Measurements from ENCODE around the gene DLL3.
"Not testable (repeated sequence)": the region's sequence is repeated elsewhere in the genome, so short reads cannot be mapped to it uniquely, and the experiment has no call there.

The DLL3 gene, protein sequence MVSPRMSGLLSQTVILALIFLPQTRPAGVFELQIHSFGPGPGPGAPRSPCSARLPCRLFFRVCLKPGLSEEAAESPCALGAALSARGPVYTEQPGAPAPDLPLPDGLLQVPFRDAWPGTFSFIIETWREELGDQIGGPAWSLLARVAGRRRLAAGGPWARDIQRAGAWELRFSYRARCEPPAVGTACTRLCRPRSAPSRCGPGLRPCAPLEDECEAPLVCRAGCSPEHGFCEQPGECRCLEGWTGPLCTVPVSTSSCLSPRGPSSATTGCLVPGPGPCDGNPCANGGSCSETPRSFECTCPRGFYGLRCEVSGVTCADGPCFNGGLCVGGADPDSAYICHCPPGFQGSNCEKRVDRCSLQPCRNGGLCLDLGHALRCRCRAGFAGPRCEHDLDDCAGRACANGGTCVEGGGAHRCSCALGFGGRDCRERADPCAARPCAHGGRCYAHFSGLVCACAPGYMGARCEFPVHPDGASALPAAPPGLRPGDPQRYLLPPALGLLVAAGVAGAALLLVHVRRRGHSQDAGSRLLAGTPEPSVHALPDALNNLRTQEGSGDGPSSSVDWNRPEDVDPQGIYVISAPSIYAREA

DNA sequence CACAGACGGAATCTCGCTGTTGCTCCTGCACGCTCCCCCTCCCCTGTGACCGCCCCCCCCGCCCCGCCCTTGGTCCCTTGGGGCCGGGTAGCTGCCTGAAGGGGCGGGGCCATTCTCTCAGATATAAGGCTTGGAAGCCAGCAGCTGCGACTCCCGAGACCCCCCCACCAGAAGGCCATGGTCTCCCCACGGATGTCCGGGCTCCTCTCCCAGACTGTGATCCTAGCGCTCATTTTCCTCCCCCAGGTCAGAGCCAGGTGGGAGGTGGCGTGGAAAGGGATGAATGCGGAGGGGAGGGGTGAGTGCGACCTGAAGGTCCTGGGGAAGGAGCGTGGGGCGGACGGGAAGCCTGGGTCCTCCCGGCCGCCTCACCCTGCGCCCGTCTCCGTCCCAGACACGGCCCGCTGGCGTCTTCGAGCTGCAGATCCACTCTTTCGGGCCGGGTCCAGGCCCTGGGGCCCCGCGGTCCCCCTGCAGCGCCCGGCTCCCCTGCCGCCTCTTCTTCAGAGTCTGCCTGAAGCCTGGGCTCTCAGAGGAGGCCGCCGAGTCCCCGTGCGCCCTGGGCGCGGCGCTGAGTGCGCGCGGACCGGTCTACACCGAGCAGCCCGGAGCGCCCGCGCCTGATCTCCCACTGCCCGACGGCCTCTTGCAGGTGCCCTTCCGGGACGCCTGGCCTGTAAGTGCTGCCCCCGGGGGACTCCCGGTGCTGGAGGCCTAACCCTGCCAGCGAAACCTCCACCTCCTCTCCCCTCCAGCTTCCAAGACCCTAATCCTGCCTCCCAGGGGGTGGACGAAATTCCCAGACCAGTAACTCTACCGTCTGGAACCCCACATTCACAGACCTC is at the start of gene DLL3:
DLL3 (plus strand) TSS at position 150 of the 845 bp plus-strand sequence; CDS start at position 178, 28 bp downstream.
- DNase-seq = peak; percentile 29

DNA sequence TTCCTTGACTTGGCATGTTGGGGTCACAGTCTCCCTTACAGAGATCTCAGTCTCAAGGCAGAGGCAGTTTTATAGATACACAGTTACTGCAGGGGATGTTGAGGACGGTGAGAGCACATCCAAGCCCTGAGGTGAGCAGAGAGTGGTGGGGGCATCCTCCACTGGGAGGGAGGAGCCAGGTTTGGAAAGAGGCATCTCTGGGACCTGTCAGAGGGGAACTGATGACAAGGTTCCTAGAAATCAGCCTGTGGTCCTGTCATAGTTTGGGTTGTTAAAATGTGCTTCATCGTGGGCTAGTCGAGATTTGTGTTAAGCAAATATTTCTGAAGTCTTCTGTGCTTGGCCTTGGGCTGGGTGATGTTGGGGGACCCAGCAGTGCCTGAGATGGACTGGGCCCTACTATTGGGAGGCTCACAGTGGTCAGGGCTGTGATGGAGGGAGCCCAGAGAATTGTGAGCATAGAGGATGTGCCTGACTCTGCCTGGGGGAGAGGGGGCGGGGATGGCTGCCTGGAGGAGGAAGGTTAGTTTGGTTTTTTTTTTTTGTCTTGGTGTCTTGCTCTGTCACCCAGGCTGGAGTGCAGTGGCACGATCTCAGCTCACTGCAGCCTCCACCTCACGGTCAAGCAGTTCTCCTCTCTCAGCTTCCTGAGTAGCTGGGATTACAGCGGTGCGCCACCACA is 49.5 kb upstream of the DLL3 start:
- DNase-seq = no peak

DNA sequence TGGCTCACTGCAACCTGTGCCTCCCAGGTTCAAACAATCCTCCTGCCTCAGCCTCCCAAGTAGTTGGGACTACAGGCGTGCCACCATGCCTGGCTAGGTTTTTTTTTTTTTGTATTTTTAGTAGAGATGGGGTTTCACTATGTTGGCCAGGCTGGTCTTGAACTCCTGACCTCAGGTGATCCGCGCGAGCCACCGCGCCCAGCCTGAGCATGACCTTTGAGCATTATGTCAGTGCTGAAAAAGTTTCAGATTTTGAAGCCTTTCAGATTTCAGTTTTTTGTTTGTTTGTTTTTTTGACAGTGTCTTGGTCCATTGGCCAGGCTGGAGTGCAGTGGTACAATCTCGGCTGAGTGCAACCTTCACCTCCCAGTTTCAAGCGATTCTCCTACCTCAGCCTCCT is 47.5 kb upstream of the DLL3 start:
- DNase-seq = not testable (repeated sequence)

DNA sequence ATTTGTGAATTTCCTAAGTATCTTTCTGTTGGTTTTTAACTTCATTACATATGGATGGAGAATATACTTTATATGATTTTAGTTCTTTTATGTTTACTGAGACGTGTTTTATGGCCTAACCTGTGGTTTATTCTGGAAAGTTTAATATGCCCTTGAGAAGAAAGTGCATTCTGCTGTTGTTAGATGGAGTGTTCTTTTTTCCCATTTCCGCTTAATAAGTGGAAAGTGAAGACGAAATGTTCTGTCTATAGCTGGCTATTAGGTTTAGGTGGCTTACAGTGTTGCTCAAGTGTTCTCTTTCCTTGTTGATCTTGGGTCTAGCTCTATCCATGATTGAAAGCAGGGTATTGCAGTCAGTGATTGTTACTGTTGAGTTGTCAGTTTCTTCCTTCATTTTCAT is 35.3 kb upstream of the DLL3 start:
- DNase-seq = no peak

DNA sequence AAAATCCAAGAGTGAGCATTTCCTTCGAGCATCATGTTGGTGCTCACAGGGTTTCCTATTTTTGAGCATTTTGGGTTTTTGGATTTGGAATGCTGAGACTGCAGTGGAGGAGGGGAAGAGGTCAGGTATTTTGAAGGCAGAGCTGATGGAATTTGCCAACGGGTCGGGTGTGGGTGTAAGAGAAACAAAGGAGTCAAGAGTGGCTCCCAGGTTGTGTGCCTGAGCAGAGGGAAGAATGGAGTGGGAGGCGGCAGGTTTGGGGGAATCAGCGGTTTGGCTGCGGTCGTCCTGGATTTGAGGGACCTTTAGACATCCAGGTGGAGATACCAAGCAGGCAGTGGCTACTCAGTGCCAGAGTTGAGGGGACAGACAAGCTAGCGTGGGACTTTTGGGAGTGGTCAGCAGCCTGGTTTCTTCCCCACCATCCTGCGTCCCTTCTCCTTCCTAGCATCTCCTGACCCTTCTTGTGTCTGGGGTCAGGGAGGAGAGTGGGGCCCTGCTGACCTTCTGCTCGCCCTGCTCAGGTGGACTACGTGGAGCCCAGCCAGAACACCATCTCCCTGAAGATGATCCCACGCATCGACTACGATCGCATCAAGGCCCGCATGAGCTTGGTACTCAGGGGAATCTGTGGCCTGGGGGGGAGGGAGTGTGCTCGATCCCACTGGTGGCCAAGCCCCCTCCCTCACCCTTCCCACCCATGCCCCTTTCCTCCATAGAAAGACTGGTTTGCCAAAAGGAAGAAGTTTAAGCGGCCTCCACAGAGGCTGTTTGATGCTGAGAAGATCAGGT is 32.6 kb upstream of the DLL3 start:
- no peak for DNase-seq

DNA sequence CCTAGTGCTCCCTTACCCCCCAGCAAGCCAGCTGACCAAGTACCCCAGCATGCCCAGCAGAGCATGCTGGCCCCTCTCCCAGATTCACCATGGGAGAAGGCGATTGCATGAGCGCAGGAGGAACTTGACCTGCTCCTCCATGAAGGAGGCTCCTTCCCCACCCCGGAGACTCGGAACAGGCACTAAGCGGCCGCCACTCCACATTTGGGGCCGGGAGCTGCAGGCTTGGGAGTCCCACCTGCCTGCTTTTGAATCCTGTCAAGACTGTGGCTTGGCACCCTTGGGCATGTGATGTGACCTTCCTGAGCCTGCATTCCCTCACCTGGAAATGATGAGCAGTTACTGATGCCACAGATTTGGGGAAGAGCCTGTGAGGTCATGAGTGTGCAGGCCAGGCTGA is 30.8 kb upstream of the DLL3 start:
- DNase-seq = no peak

DNA sequence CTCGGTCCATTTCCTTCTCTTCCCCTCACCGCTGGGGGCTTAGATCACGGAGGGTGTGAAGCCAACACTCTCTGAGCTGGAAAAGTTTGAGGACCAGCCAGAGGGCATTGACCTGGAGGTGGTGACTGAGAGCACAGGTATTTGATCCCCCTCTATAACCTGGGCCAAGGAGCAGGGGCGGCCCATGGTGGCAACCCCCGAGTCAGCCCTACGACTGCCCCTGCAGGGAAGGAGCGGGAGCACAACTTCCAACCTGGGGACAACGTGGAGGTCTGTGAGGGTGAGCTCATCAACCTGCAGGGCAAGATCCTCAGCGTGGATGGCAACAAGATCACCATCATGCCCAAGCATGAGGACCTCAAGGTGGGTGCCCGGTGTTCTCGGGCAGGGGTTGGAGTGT is 29.7 kb upstream of the DLL3 start:
- DNase-seq = no peak

DNA sequence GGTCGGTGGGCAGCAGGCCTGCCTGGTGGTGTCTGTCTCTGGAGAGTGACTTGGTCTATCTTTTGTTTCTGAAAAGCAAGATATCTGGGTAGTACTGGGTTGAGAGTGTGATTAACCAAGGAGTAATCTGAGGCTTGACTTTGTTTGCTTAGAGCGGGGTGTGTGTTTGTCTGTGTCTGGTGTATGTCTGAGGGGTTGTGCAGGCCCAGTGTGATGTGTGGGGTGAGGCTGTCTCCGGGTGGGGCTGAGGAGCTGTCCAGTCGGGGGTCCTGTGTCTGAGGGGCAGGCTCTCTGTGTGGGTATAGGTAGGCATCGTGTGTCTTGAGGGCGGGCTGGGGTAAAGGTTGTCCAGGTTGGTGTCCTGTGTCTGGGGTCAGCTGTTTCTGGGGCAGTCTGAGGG is 29.2 kb upstream of the DLL3 start:
- no peak for DNase-seq

DNA sequence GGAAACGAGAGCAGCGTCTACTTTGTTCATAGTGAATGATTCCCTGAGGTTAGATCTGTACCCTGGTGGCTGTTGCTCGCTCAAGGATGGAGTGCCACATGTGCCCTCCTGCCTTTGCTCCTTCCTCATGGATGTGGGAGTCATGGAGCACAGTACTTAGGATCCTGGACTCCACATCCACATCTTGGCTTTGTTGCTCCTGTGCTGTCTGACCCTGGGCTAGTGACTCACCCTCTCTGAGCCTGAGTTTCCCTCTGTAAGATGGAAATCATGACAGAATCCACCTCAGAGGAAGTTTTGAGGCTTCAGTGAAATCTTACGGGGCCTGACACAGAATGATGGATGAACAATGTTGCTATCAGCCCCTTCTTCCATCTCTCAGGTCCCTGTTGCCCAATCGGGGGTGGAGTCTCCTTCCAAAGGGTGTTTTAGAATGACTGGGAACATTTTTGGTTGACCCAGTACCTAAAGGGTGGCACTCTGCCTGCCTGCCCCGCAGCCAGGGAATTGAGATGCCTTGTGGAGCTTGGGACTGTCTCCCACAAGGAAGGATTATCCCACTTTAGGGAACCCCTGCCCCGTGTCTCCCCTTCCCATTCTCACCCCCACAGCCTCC is 27.9 kb upstream of the DLL3 start:
- DNase-seq = no peak

DNA sequence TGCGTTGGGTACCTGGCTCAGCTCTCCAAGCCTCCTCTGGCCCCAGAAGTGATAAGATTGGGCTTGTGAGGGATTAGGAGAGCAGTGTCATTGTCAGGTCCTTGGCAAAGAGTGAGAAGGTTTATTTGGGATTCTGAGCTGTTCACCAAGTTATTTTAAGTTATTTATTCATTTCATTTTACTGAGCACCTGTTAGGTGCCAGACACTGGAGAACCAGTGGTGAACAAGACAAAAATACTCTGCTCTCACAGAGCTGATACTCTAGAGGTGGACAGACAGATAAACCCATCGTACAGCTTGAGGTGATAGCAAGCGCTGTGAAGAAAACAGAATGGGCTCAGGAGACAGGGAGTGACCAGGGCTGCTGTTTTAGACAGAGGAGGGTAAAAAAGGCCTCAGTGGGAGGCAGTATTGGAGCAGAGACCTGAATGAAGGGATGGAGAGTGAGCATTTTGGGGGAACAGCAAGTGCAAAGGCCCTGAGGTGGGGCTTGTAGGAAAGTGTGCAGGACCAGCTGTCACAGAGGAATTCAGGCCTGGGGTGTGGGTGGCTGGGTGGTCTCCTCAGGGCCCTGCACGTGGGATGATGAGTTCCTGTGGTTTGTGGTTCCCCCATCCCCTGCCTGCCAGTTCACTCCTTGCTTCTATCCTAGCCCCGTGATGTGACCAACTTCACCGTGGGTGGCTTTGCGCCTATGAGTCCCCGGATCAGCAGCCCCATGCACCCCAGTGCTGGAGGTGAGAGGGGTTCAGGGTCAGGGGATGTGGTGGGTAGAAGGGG is 26.8 kb upstream of the DLL3 start:
- no peak for DNase-seq

DNA sequence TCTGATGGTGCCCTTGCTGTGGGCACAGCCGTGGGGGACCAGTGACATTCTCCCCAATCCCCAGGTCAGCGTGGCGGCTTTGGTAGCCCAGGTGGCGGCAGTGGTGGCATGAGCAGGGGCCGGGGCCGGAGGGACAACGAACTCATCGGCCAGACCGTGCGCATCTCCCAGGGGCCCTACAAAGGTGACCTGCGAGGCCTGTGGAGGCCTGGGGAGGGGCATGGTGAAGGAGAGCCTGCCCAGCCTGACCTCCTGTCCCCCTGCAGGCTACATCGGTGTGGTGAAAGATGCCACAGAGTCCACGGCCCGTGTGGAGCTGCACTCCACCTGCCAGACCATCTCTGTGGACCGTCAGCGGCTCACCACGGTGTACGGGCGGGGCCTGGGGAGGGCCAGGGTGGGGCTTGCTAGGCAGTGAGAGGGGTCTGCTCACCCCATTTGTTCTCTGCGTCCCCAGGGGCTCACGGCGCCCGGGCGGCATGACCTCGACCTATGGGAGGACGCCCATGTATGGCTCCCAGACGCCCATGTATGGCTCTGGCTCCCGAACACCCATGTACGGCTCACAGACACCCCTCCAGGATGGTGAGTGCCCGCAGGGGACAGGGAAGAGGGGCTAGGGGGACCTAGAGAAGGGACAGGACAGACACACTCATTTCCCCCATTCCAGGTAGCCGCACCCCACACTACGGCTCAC is 25.9 kb upstream of the DLL3 start:
- no peak for DNase-seq

DNA sequence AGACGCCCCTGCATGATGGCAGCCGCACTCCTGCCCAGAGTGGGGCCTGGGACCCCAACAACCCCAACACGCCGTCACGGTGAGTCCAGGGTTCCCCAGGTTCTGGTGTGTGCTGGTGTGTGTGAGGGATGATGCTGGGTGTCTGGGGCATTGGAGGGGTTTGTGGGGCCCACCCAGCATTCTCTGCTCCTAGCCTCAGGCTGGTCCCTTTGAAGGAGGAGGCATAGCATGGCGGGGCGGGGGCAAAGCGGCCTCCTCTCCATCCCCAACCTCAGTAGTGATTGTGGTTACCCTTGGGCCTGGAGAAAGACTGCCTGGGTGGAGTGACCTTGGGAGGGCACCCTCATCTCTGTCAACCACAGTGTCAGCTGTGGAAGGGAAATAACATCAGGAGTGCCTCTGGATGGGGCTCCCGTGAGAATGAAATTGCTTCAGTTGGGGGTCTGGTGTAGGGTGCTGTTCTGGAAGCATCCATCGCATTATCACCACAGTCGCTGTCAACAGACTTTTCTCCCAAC is 25.2 kb upstream of the DLL3 start:
- no peak for DNase-seq

DNA sequence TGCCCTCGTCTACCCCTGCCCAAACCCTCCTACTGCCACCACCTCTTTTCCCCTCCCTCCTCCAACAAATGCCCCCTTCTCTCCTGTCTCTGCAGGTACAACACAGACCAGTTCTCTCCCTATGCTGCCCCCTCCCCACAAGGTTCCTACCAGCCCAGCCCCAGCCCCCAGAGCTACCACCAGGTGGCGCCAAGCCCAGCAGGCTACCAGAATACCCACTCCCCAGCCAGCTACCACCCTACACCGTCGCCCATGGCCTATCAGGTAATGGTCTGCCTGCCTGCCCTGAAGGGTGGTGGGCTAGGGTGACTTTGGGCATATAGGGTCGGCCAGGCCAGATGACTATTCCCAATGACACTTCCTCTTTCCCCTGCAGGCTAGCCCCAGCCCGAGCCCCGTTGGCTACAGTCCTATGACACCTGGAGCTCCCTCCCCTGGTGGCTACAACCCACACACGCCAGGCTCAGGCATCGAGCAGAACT is 24.6 kb upstream of the DLL3 start:
- peak; percentile 82 for DNase-seq

DNA sequence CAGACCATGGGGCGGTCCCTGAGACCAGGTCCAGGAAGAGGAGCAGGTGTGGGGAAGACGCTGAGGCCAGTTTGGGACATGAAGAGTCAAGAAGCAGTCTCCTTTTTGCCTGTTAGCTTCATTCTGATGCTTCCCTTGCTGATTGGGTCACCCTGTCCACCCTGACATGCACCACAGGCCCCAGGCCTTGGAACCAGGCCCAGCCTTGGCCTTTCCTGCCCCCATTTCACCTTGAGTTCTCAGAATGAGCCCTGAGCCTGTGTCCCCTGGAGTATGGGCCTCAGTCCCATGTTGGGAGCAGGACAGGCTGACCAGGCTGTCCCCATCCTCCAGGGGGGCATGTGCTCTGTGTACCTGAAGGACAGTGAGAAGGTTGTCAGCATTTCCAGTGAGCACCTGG is 23.0 kb upstream of the DLL3 start:
- no peak for DNase-seq

DNA sequence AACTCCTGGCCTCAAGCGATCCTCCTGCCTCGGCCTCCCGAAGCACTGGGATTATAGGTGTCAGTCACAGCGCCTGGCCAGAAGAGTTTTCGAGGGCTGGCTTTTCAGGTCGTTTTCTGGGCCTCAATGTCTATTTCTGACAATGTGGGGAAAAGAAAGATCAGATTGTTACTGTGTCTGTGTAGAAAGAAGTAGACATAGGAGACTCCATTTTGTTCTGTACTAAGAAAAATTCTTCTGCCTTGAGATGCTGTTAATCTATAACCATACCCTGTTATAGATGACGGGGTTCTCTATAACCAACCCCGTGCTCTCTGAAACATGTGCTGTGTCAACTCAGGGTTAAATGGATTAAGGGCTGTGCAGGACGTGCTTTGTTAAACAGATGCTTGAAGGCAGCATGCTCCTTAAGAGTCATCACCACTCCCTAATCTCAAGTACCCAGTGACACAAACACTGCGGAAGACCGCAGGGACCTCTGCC is 19.4 kb upstream of the DLL3 start:
- DNase-seq = not testable (repeated sequence)

DNA sequence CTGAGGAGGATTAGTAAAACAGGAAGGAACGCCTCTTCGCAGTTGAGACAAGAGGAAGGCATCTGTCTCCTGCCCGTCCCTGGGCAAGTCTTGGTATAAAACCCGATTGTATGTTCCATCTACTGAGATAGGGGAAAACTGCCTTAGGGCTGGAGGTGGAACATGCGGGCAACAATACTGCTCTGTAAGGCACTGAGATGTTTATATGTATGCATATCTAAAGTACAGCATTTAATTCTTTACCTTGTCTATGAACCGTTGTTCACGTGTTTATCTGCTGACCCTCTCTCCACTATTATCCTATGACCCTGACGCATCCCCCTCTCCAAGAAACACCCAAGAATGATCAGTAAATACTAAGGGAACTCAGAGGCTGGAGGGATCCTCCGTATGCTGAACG is 18.8 kb upstream of the DLL3 start:
- no peak for DNase-seq

DNA sequence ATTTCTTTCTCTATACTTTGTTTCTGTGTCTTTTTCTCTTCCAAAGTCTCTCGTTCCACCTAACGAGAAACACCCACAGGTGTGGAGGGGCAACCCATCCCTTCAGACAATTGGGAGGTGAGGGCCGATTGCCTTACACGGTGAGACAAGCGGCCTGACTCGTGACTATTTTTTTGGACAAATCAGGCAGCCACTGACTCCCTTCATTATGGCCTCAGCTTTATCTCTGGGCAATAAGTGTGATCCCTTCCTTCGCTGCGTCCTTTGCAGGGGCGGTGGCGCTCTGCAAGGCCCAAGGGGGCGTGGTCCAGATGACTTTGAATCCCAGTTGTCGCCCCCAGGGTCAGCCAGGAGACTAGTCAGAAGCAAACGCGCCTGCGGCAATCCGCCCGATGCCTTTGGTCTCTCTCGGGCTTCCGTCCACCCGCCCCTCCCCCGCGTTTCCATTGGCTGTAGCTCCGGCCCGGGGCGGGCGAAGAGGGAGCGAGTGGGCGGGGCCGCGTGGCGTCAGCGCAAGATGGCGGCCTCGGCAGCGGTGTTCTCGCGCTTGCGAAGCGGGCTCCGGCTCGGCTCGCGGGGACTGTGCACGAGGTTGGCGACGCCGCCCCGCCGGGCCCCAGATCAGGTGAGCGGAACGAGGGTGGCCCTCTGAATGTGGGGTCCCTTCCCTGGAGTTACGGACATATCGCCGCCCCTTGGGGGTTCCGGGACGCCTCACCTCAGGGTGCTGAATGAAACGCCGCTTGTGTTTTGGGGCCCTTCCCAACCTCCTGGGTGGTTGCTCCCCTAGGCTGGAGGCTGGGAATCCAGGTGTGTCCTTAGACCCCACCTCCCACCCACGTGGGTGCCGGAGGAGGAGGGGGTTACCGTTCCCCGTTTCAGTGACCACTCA is 18.2 kb upstream of the DLL3 start, which contains the start of gene TIMM50:
TIMM50 (plus strand) TSS at position 502 of the 892 bp plus-strand sequence; CDS start at position 518, 16 bp downstream.
- peak; percentile 99 for DNase-seq

DNA sequence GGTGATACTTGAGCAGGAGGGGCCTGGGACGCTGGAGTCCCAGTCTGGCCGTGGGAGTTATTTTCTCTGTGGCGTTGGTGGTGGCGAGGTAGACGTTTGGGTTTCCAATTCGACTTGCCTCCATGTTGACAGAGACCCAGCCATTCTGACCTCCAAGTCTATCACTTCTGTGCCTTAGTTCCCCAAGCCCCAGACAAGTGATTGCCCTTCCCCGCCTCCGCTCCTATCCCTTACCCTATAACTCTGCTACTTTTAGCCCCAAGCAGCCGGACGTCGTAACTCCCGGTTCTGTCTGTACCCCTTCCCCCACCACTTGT is 17.6 kb upstream of the DLL3 start:
- DNase-seq = no peak

DNA sequence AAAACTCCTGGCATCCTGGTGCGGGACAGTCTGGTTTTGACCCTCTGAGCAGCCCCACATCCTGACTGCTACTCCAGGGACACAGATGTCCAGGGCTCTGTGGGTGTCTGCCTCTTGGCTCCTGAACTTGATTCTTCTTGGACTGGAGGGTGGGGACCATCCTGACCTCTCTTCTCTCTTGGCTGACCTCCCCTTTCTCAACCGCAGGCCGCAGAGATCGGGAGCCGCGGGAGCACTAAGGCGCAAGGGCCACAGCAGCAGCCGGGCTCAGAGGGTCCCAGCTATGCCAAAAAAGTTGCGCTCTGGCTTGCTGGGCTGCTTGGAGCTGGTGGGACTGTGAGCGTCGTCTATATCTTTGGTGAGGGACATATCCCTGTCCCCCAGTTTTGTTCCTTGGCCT is 17.1 kb upstream of the DLL3 start:
- DNase-seq = no peak

Data from activated naive CD4-positive, alpha-beta T cell treated with anti-CD3 and anti-CD28 coated beads, Interleukin-2, amount 50 U/mL, for 16 hours (primary cell).